A549 (cell line): ENCODE data around the gene DAB1. TPM values are rescaled to one million over a fixed set of nuclear protein-coding genes. Genes with fewer than 3 reads are reported as not detected.

Experiments used
- ATAC-seq, 2 experiments: fragments of 200-7000 bp in 1 of 2; fragments of >200 bp in 1 of 2; cut with Nextera tagmentation in 1 of 2; cut with Tn5 transposase in 1 of 2; 3 replicates each; pipeline versions ENCODE4 v1.8.0 to v1.9.1; 2018 to 2020; ENCODE audit warnings: mild to moderate bottlenecking in 1 of 2, moderate library complexity in 1 of 2
- CTCF ChIA-PET: fragments of 300-600 bp; sonication (Branson Sonifier 250); formaldehyde crosslinking; extraction: SDS; loops from one replicate; lab custom pipeline; 2021; ENCODE audit warnings: antibody characterized with exemption, inconsistent platforms; lab: Yijun Ruan, JAX
- POLR2A ChIA-PET: fragments of 350-600 bp; formaldehyde crosslinking; extraction: SDS; loops from one replicate; lab custom pipeline; 2021; ENCODE audit warnings: antibody characterized with exemption, inconsistent platforms; lab: Yijun Ruan, JAX
- DNase-seq, 2 experiments: peaks; one replicate each; pipeline versions ENCODE4 v3.0.0 to v3.0.0-alpha.2; 2011 to 2016; ENCODE audit warnings: low read depth in 1 of 2, low spot score in 1 of 2
- FAIRE-seq: peaks from 2 replicates; lab custom pipeline; 2011; peaks lifted over from hg19 to GRCh38; lab: Jason Lieb, UNC
- H3K27ac ChIP-seq, 2 experiments: fragments of >200 bp; sonication (Bioruptor Twin); formaldehyde crosslinking; 3 replicates each; pipeline ENCODE4 v1.5.1; 2016 to 2017
- H3K4me1 ChIP-seq: fragments of >200 bp; sonication (Bioruptor Twin); formaldehyde crosslinking; 3 replicates; pipeline ENCODE4 v1.6.1; 2016
- H3K4me2 ChIP-seq: fragments of >200 bp; sonication (Bioruptor Twin); formaldehyde crosslinking; 3 replicates; pipeline ENCODE4 v1.6.1; 2016
- H3K4me3 ChIP-seq: fragments of >200 bp; sonication (Bioruptor Twin); formaldehyde crosslinking; 3 replicates; pipeline ENCODE4 v1.5.1; 2016
- H3K9me3 ChIP-seq: fragments of >200 bp; sonication (Bioruptor Twin); formaldehyde crosslinking; 3 replicates; pipeline ENCODE4 v1.6.1; 2016
- BHLHE40 ChIP-seq: IDR thresholded peaks from 2 replicates; pipeline ENCODE4 v1.6.1; 2012; ENCODE audit warnings: low read depth, low read length, inconsistent platforms
- CBX2 ChIP-seq: fragments of 200-600 bp; sonication (generic); IDR thresholded peaks from 2 replicates; pipeline ENCODE4 v1.6.1; 2016; ENCODE audit warnings: low read depth, mild to moderate bottlenecking, borderline replicate concordance
- CEBPB ChIP-seq, 2 experiments: fragments of >200 bp in 1 of 2; sonication (Bioruptor Twin) in 1 of 2; formaldehyde crosslinking in 1 of 2; IDR thresholded peaks; 2 replicates each; pipeline ENCODE4 v1.6.1; 2012 to 2016
- CHD2 ChIP-seq: fragments of 150-350 bp; IDR thresholded peaks from 2 replicates; pipeline ENCODE4 v1.6.1; 2014; ENCODE audit warnings: low read length; ENCODE audit not compliant: partially characterized antibody
- CHD4 ChIP-seq: fragments of 200-600 bp; sonication (generic); IDR thresholded peaks from 2 replicates; pipeline ENCODE4 v1.6.1; 2016; ENCODE audit warnings: antibody characterized with exemption, mild to moderate bottlenecking, borderline replicate concordance
- ESRRA ChIP-seq: fragments of 150-350 bp; IDR thresholded peaks from 2 replicates; pipeline ENCODE4 v1.6.1; 2014; ENCODE audit warnings: mild to moderate bottlenecking, low read length, borderline replicate concordance
- FOXS1 ChIP-seq: fragments of 250-450 bp; sonication (Bioruptor Pico); IDR thresholded peaks from 2 replicates; pipeline ENCODE4 v1.5.0; 2020; ENCODE audit warnings: mild to moderate bottlenecking, moderate library complexity
- GATA3 ChIP-seq: IDR thresholded peaks from 2 replicates; pipeline ENCODE4 v1.6.1; 2012; ENCODE audit warnings: borderline replicate concordance
- HES2 ChIP-seq: fragments of >200 bp; sonication (Bioruptor Twin); formaldehyde crosslinking; IDR thresholded peaks from 2 replicates; pipeline ENCODE4 v1.6.1; 2016
- HEYL ChIP-seq: fragments of 250-450 bp; sonication (Bioruptor Pico); IDR thresholded peaks from 2 replicates; pipeline ENCODE4 v1.8.0; 2021; ENCODE audit warnings: mild to moderate bottlenecking, moderate library complexity
- HOXB13 ChIP-seq: fragments of 250-450 bp; sonication (Bioruptor Pico); IDR thresholded peaks from 2 replicates; pipeline ENCODE4 v1.5.0; 2020; ENCODE audit warnings: low read depth, mild to moderate bottlenecking, moderate library complexity
- JUNB ChIP-seq: fragments of >200 bp; sonication (Bioruptor Twin); formaldehyde crosslinking; IDR thresholded peaks from 2 replicates; pipeline ENCODE4 v1.6.1; 2016
- NR3C1 ChIP-seq: fragments of >200 bp; sonication (Bioruptor Twin); formaldehyde crosslinking; IDR thresholded peaks from 3 replicates; pipeline ENCODE4 v1.6.1; 2017
- RARB ChIP-seq: fragments of 250-450 bp; sonication (Bioruptor Pico); IDR thresholded peaks from 2 replicates; pipeline ENCODE4 v1.8.0; 2021; ENCODE audit warnings: mild to moderate bottlenecking, moderate library complexity
- RFX5 ChIP-seq: fragments of 450-650 bp; IDR thresholded peaks from 2 replicates; pipeline ENCODE4 v1.7.1; 2014; ENCODE audit warnings: antibody characterized with exemption, mild to moderate bottlenecking, moderate library complexity
- RNF2 ChIP-seq: fragments of 200-600 bp; sonication (generic); IDR thresholded peaks from 2 replicates; pipeline ENCODE4 v1.6.1; 2016; ENCODE audit warnings: low read depth, mild to moderate bottlenecking, antibody characterized with exemption, moderate library complexity, borderline replicate concordance
- SMC3 ChIP-seq: fragments of >200 bp; sonication (Bioruptor Twin); formaldehyde crosslinking; IDR thresholded peaks from 3 replicates; pipeline ENCODE4 v1.6.1; 2018; ENCODE audit warnings: inconsistent platforms
- SREBF2 ChIP-seq: fragments of 450-650 bp; IDR thresholded peaks from 2 replicates; pipeline ENCODE4 v1.6.1; 2014; ENCODE audit warnings: mild to moderate bottlenecking, moderate library complexity
- ZC3H11A ChIP-seq: fragments of 450-650 bp; IDR thresholded peaks from 2 replicates; pipeline ENCODE4 v1.6.1; 2014; ENCODE audit warnings: antibody characterized with exemption, mild to moderate bottlenecking
- WGBS: methylation state at CpG from one replicate; pipeline ENCODE4 v1.1.6; 2017; ENCODE audit errors: missing lambda C conversion rate; 5-methylcytosine and 5-hydroxymethylcytosine counted together
- polyA plus RNA-seq, 4 experiments: library from polyadenylated mRNA; depleted of rRNA in 3 of 4; stranded (reverse); fragments of >200 nt; fragmentation: RNase III in 1 of 4; extraction: RNeasy Plus Mini Kit Qiagen cat#74134 plus additional on column Dnase treatment in 1 of 4; gene quantifications; 2 replicates in 3 of 4; 3 replicates in 1 of 4; pipeline ENCODE4 v1.2.3, GENCODE V29; 2011 to 2017
- TF ChIP-seq, protein P1 (sequence below): fragments of 150-350 bp; IDR thresholded peaks from 2 replicates; pipeline ENCODE4 v1.6.1; 2014; ENCODE audit warnings: low read depth, mild to moderate bottlenecking, low read length
- TF ChIP-seq, protein P2 (sequence below): IDR thresholded peaks from 2 replicates; pipeline ENCODE4 v1.6.1; 2012
- TF ChIP-seq, protein P3 (sequence below): fragments of >200 bp; sonication (Bioruptor Twin); formaldehyde crosslinking; IDR thresholded peaks from 3 replicates; pipeline ENCODE4 v1.6.1; 2016
- TF ChIP-seq, protein P4 (sequence below): IDR thresholded peaks from 2 replicates; pipeline ENCODE4 v1.6.1; 2012; ENCODE audit warnings: low read depth, borderline replicate concordance

The DAB1 gene
- polyA plus RNA-seq, 2 of the 4 experiments (the other 2 are of a cell fraction), result not detected

DNA sequence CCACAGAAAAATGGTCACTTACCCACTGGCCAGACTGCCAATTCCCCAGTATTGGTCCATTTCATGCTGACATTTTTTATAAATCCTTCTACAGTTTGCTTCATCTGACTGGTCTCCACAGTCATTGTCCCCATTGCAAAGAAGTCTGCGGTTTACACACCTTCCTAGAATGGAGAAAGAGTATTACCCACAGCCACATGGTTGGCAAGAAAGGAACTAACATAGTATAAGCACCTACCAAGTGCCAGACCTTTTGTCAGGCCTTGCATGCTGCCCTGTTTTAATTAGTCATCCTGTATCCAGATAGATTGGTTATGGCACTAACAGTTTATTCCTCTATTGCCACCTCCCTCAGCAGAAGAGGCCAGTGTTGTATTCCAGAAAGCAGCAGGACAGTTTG, 469.2 kb downstream of the DAB1 start:
- FAIRE-seq, result no peak
- ATAC-seq, result no peak

DNA sequence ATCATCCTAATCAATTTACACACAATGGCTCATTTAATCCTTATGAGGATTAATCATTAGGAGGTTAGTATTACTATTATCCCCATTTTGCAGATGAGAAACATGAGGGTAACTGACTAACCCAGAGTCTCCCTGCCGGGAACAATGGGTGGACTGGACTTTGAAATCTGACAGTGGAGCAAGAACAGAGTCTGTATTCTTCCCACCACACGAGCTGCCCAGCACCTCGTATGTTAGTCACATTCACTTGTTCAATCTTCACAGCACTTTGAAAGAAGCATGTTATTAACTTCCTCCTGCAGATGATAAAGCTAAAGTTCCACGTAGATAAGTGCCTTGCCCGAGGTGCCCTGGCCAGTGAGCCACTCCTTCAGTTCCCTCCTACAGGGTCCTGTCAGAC, 470.5 kb downstream of the DAB1 start:
- ATAC-seq, result no peak
- no peaks in the 10 kb centered on the region for H3K4me1 ChIP-seq
- DNase-seq, result no peak
- H3K4me3 ChIP-seq, result no peak overlapping the region
- 0% methylated on average over 5 of the region's 5 CpGs for WGBS
- no peak overlapping the region for H3K4me2 ChIP-seq
- ChIA-PET POLR2A (no interaction called here), CTCF (interaction anchor here (1.5 kb wide), 1 partner anchor 122 kb away, joined by 4 read pairs; no protein-coding TSS in a partner anchor)
- no peak for FAIRE-seq
- H3K27ac ChIP-seq, result no peak overlapping the region
- no peak for TF ChIP-seq GATA3
- TF ChIP-seq CBX2, result no peak
- no peak for TF ChIP-seq BHLHE40
- no peak for TF ChIP-seq HEYL (CRISPR knock-in tag)
- TF ChIP-seq RFX5, result no peak
- TF ChIP-seq, protein P1, sequence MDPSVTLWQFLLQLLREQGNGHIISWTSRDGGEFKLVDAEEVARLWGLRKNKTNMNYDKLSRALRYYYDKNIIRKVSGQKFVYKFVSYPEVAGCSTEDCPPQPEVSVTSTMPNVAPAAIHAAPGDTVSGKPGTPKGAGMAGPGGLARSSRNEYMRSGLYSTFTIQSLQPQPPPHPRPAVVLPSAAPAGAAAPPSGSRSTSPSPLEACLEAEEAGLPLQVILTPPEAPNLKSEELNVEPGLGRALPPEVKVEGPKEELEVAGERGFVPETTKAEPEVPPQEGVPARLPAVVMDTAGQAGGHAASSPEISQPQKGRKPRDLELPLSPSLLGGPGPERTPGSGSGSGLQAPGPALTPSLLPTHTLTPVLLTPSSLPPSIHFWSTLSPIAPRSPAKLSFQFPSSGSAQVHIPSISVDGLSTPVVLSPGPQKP, result no peak
- no peak for TF ChIP-seq RNF2
- TF ChIP-seq CHD2, result no peak
- no peak for TF ChIP-seq JUNB
- no peak for TF ChIP-seq HOXB13
- no peak for TF ChIP-seq CEBPB (IDR thresholded peaks at IDR 0.05)
- no peak for TF ChIP-seq RARB (CRISPR knock-in tag)
- TF ChIP-seq HES2, result no peak
- TF ChIP-seq, protein P2, sequence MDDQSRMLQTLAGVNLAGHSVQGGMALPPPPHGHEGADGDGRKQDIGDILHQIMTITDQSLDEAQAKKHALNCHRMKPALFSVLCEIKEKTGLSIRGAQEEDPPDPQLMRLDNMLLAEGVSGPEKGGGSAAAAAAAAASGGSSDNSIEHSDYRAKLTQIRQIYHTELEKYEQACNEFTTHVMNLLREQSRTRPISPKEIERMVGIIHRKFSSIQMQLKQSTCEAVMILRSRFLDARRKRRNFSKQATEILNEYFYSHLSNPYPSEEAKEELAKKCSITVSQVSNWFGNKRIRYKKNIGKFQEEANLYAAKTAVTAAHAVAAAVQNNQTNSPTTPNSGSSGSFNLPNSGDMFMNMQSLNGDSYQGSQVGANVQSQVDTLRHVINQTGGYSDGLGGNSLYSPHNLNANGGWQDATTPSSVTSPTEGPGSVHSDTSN, result no peak
- no peak for TF ChIP-seq NR3C1
- no peak for TF ChIP-seq CHD4
- TF ChIP-seq FOXS1 (CRISPR knock-in tag), result no peak
- no peak for TF ChIP-seq ESRRA
- TF ChIP-seq SMC3, result no peak
- H3K9me3 ChIP-seq, result no peaks in the 10 kb centered on the region

More for the DNA sequence above, 469.2 kb downstream of the DAB1 start:
- Histone ChIP-seq H3K4me2 (no peak overlapping the region), H3K4me1 (no peaks in the 10 kb centered on the region), H3K4me3 (no peak overlapping the region), H3K9me3 (no peaks in the 10 kb centered on the region), H3K27ac (no peak overlapping the region)
- WGBS, result 0% methylated on average over 1 of the region's 1 CpG
- DNase-seq, result no peak
- ChIA-PET POLR2A (no interaction called here), CTCF (interaction anchor here (1.5 kb wide), 1 partner anchor 123 kb away, joined by 4 read pairs; no protein-coding TSS in a partner anchor)
- TF ChIP-seq BHLHE40 (no peak), ZC3H11A (no peak), SREBF2 (no peak)
- TF ChIP-seq, protein P3, sequence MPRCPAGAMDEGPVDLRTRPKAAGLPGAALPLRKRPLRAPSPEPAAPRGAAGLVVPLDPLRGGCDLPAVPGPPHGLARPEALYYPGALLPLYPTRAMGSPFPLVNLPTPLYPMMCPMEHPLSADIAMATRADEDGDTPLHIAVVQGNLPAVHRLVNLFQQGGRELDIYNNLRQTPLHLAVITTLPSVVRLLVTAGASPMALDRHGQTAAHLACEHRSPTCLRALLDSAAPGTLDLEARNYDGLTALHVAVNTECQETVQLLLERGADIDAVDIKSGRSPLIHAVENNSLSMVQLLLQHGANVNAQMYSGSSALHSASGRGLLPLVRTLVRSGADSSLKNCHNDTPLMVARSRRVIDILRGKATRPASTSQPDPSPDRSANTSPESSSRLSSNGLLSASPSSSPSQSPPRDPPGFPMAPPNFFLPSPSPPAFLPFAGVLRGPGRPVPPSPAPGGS, result no peak
- TF ChIP-seq, protein P4, sequence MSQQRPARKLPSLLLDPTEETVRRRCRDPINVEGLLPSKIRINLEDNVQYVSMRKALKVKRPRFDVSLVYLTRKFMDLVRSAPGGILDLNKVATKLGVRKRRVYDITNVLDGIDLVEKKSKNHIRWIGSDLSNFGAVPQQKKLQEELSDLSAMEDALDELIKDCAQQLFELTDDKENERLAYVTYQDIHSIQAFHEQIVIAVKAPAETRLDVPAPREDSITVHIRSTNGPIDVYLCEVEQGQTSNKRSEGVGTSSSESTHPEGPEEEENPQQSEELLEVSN, result no peak
